ENCODE measurements around the gene CHRD.

The CHRD gene

DNA sequence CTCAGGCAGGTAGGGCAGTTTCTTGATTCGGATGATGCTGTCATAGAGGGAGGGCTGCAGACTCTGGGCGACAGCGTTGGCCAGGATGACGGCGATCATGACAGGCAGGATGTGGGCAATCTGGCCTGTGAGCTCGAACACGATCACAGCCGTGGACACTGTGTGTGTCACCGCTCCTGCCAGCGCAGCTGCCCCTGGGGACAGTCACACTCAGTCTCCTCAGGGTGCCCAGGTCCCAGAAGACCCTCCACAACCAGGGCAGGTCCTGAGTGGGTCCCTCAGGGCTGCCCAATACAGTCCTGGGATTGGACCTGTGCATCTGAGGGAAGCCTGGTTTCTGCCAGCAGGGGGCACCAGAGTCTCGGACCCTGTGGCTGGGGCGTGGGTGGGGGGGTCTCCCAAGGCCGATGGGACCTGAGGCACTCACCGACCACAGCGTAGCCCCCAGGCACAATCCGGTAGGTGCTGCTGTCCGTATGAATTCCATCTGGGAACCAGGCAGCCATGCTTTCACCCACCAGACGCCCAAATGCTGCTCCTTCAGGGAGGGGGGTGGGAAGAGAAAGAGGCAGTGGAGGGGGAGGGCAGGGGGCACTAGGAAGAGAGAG lies 25.6 kb upstream of the CHRD start:
- Histone ChIP-seq H3K36me3 (peaks cover 63% of the 10 kb centered on the region), H3K27ac (no peak overlapping the region), H3K9me3 (ENCODE audit: severe bottlenecking) (no peaks in the 10 kb centered on the region), H3K4me3 (ENCODE audit: low read depth, low read length) (no peak overlapping the region), H3K27me3 (ENCODE audit: insufficient read depth, low read depth, severe bottlenecking) (no peaks in the 10 kb centered on the region)
- TF ChIP-seq, protein P1, sequence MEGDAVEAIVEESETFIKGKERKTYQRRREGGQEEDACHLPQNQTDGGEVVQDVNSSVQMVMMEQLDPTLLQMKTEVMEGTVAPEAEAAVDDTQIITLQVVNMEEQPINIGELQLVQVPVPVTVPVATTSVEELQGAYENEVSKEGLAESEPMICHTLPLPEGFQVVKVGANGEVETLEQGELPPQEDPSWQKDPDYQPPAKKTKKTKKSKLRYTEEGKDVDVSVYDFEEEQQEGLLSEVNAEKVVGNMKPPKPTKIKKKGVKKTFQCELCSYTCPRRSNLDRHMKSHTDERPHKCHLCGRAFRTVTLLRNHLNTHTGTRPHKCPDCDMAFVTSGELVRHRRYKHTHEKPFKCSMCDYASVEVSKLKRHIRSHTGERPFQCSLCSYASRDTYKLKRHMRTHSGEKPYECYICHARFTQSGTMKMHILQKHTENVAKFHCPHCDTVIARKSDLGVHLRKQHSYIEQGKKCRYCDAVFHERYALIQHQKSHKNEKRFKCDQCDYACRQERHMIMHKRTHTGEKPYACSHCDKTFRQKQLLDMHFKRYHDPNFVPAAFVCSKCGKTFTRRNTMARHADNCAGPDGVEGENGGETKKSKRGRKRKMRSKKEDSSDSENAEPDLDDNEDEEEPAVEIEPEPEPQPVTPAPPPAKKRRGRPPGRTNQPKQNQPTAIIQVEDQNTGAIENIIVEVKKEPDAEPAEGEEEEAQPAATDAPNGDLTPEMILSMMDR (IDR thresholded peaks at IDR 0.05; ENCODE audit: low read depth, low read length) = peak; percentile 86
- peak; percentile 78 for DNase-seq

DNA sequence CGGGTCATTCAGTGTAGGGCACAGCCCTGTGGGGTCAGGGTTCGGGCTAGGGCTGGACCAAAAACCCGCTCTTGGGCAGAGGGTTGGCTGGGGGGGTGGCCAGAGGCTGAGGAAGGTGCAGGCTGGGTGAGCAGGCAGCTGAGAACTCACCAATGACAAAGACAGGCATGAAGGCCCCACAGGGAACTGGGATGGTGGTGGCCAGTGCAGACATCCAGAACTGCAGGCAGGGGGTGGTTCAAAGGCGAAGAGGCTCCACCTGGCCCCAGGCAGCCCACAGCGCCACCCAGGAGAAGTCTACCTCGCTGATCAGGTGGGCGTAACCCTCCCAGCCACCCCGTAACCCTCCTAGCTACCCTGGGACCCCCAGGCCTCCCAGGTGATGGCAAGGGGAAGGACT lies 25.1 kb upstream of the CHRD start:
- H3K9me3 ChIP-seq (ENCODE audit: severe bottlenecking) = no peaks in the 10 kb centered on the region
- no peak for DNase-seq
- H3K36me3 ChIP-seq = peaks cover 63% of the 10 kb centered on the region
- no peaks in the 10 kb centered on the region for H3K27me3 ChIP-seq (ENCODE audit: insufficient read depth, low read depth, severe bottlenecking)
- H3K4me3 ChIP-seq (ENCODE audit: low read depth, low read length) = no peak overlapping the region
- TF ChIP-seq, protein P1 (IDR thresholded peaks at IDR 0.05; ENCODE audit: low read depth, low read length) = no peak
- H3K27ac ChIP-seq = no peak overlapping the region

DNA sequence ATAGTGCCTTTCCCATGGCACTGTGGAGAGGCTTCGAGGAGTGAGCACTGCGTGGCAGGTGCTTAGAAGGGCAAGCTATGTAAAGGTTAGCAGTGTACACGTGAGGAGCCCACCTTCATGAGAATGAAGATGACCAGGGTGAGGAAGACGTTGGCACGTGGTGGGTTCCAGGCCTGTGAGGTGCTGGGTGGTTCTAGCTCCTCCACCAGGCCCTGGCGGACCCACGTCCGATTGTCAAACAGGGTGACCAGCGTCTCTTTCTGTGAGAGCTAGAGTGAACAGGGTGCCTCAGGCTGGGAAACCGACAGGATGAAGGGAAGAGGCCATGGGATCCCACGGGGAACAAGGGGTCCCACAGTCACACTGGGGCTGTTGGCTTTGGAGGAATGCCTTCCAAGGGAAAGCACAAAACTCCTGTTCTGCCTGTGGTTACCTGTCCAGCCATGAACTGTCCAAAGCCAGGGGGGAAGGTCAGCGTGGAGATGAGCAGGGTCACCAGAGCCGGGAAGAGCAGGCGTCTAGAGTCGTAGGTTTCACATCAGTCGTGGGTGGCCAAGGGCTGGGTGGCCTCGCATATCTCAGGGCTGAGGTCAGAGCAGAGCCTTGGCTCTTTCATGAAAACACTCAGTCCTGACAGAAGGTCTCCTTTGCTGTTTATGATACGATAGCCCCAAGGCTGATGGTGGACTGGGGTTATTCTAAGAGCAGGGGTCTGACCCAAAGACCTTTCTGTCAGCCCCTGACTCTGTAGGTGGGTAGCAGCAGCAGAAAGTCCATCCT lies 24.4 kb upstream of the CHRD start:
- TF ChIP-seq, protein P1 (IDR thresholded peaks at IDR 0.05; ENCODE audit: low read depth, low read length) = no peak
- H3K36me3 ChIP-seq = peaks cover 62% of the 10 kb centered on the region

DNA sequence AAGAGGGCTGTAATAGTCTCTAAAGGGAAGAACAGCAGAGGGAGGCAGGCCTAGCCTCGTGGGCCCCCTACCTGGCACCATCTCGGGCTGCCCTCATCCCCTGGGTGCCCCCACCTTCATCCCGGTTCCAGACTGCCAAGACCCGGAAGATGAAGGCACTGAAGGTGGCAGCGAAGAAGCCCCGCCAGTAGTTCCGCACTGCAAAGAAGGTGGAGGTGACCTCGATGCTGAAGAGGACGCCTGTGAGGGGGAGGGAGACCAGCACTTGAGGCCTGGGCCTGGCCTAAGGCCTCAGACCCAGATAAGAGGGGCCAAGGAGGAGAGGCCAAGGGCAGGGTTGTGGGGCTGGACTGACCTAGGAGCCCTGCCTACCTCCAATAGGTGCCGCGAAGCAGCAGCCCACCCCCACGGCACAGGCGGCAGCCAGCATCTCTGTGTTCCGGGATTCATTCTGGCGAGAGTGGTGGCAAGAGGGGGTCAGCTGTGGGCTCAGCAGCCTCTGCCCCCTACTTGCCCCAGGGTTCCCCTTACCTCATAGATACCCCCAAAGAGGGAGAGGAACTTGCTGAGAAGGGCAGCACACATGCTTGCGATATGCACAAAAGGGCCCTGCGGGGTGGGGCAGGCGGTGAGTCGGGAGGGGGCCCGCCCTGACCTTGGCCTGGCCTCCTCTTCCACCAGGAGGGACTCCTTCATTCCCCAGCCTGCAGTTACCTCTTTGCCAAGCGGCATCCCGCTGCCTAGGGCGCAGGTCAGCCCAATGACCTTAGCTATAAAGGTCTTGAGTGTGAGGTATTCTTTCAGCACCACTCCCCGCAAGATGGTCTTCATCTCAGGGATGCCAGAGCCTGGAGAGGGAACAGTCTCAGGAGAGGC lies 22.4 kb upstream of the CHRD start:
- DNase-seq = no peak
- no peak overlapping the region for H3K27ac ChIP-seq
- H3K36me3 ChIP-seq = peaks cover 45% of the 10 kb centered on the region
- H3K27me3 ChIP-seq (ENCODE audit: insufficient read depth, low read depth, severe bottlenecking) = no peaks in the 10 kb centered on the region
- TF ChIP-seq, protein P1 (IDR thresholded peaks at IDR 0.05; ENCODE audit: low read depth, low read length) = no peak
- H3K4me3 ChIP-seq (ENCODE audit: low read depth, low read length) = no peak overlapping the region
- H3K9me3 ChIP-seq (ENCODE audit: severe bottlenecking) = no peaks in the 10 kb centered on the region

More for the DNA sequence above, 24.4 kb upstream of the CHRD start:
- Histone ChIP-seq H3K27ac (no peak overlapping the region), H3K9me3 (ENCODE audit: severe bottlenecking) (no peaks in the 10 kb centered on the region), H3K4me3 (ENCODE audit: low read depth, low read length) (no peak overlapping the region), H3K27me3 (ENCODE audit: insufficient read depth, low read depth, severe bottlenecking) (no peaks in the 10 kb centered on the region)
- DNase-seq = no peak

DNA sequence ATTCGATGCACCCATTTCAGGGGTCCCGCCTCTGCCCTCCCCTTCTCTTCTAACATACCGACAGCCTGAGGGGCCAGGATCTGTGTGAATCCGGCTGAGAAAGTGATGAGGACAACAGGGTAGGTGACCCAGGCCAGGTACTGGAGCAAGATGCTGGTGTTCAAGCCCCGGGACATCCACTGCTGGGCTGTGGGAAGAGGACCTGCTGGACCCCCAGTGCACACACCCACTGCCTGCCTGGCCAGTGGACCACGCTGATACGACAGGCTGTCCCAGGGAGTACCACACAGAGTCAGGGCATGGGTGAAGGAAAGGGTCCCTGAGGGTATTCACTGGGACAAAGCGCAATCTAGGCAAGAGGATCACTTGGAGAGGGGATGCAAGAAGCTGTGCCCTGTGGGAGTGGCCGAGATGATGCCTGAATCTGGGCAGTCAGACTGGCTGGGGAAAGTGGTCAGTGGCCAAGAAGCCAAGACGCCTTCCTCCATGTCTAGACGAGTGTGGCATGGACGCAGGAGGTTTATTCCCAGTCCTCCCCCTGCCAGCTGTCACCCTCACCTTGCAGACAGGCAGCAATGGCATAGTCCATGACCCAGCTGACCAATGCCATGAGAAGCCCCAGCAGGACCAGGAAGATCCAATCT lies 21.6 kb upstream of the CHRD start:
- Histone ChIP-seq H3K27me3 (ENCODE audit: insufficient read depth, low read depth, severe bottlenecking) (no peaks in the 10 kb centered on the region), H3K36me3 (peaks cover 38% of the 10 kb centered on the region), H3K4me3 (ENCODE audit: low read depth, low read length) (no peak overlapping the region), H3K27ac (no peak overlapping the region), H3K9me3 (ENCODE audit: severe bottlenecking) (no peaks in the 10 kb centered on the region)
- TF ChIP-seq, protein P1 (IDR thresholded peaks at IDR 0.05; ENCODE audit: low read depth, low read length) = no peak
- no peak for DNase-seq
